Stimulated activated naive B cell treated with anti-CD40 and anti-IgM and Interleukin-4, amounts not matched to agents 10 μg/mL and 1 μg/mL and 100 μg/mL, for 72 hours (primary cell): ENCODE measurements around the gene NOP56.
A peak's percentile ranks its signal among the peaks of the same experiment; 100 is the strongest.
"Not testable (repeated sequence)": the region's sequence is repeated elsewhere in the genome, so short reads cannot be mapped to it uniquely, and the experiment has no call there.

ENCODE experiments used
- ATAC-seq, 2 donors: fragments of 150-1000 bp; cut with Tn5 transposase; replicated peaks; 2 replicates each; pipeline ENCODE4 v1.10.0; 2021; ENCODE audit warnings: moderate library complexity in 1 of 2
- DNase-seq: peaks from one replicate; pipeline ENCODE4 v3.0.0; 2021
- H3K27ac Mint-ChIP-seq: one replicate; pipeline ENCODE4 v1.8.0; 2022; ENCODE audit warnings: mild to moderate bottlenecking, mixed read lengths
- H3K27me3 Mint-ChIP-seq, 2 donors: one replicate each; pipeline ENCODE4 v1.8.0; 2022; ENCODE audit warnings: mixed read lengths in 2 of 2
- H3K36me3 Mint-ChIP-seq, 2 donors: one replicate each; pipeline ENCODE4 v1.8.0; 2022; ENCODE audit warnings: mixed read lengths in 2 of 2, mild to moderate bottlenecking in 1 of 2
- H3K4me1 Mint-ChIP-seq, 2 donors: one replicate each; pipeline ENCODE4 v1.8.0; 2022; ENCODE audit warnings: mixed read lengths in 2 of 2, mild to moderate bottlenecking in 1 of 2
- H3K4me3 Mint-ChIP-seq, 2 donors: one replicate each; pipeline ENCODE4 v1.8.0; 2022; ENCODE audit warnings: mild to moderate bottlenecking in 2 of 2, mixed read lengths in 2 of 2, moderate library complexity in 1 of 2
- H3K9me3 Mint-ChIP-seq, 2 donors: one replicate each; pipeline ENCODE4 v1.8.0; 2022; ENCODE audit warnings: mixed read lengths in 2 of 2, mild to moderate bottlenecking in 1 of 2

The NOP56 gene

DNA sequence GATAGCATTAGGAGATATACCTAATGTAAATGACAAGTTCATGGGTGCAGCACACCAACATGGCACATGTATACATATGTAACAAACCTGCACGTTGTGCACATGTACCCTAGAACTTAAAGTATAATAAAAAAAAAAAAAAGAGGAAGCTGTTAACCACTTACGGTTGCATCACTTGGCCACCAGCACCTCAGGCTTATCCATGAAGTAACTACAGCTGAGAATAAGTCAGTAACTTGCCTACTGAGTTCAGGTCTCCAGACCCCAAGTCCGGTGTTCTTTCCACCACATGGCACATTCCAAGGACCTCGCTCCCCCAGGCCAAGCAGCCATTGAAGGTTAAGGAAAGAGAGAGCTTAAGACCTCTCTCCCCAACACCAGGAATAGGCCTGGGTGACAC, 32.4 kb downstream of the NOP56 start:
- H3K27ac Mint-ChIP-seq, H3K36me3 Mint-ChIP-seq, H3K9me3 Mint-ChIP-seq, H3K4me3 Mint-ChIP-seq, DNase-seq: not testable (repeated sequence)
- H3K27me3 Mint-ChIP-seq, result peaks cover 31 to 42% of the 10 kb centered on the region in 2 donors
- H3K4me1 Mint-ChIP-seq, result peaks cover 7 to 16% of the 10 kb centered on the region in 2 donors
- ATAC-seq, result peak; percentile 53 to 54

DNA sequence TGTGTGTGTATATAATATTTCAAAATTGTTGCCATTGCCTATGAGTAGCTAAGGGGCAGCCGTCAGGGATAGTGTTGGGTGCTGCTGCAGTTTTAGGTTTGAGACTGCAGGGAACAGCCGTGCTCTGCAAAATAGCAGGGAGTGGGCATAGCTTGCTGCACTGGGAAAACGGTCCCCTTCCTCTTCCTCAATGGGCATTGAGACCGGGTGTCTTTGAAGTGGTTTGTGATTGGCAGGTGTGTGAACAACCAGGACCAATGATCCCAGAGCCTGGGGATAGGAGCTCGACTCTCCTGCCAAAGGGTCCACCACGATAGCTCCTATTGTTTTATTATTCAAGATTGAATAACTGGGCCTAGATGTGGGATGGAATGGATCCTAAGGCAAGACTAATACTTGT, 35.1 kb downstream of the NOP56 start:
- no peak for DNase-seq
- no peak overlapping the region for H3K27ac Mint-ChIP-seq
- H3K4me1 Mint-ChIP-seq, result peaks cover 11 to 20% of the 10 kb centered on the region in 2 donors
- ATAC-seq, result no peak
- no peaks in the 10 kb centered on the region for H3K9me3 Mint-ChIP-seq
- peaks cover 55 to 57% of the 10 kb centered on the region in 2 donors for H3K27me3 Mint-ChIP-seq
- H3K4me3 Mint-ChIP-seq, result no peak overlapping the region
- peaks cover 3 to 5% of the 10 kb centered on the region in 2 donors for H3K36me3 Mint-ChIP-seq

DNA sequence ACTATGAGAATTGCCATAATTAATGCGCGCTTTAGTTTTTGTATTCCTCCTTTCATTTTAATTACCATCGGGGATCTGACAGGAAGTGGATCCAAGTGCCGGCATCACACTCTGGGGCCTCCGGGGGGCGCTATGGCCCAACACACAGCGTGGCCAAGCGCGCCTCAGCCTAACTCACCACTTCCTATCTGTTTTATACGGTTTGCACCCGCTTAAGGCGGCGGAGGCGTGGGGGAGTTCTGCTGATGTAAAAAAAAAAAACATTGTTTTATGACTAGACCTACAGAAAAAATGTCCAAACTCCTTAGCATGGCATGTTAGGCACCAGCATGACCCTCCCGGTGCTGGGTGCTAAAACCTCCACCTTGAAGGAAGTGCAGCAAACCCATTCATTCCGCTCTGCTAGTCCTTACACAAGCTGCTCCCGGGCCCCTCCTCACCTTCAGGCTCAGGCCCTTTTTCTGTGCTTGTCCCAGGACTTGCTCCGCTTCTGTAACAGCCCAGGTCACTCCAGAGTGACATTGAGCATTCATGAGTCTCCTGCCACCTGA, 35.7 kb downstream of the NOP56 start:
- Mint-ChIP-seq H3K36me3 (peaks cover 3 to 5% of the 10 kb centered on the region in 2 donors), H3K27ac (no peak overlapping the region), H3K9me3 (no peaks in the 10 kb centered on the region), H3K4me1 (peaks cover 11 to 20% of the 10 kb centered on the region in 2 donors), H3K4me3 (no peak overlapping the region), H3K27me3 (peaks cover 52 to 54% of the 10 kb centered on the region in 2 donors)
- ATAC-seq (peak; percentile 64 to 65), DNase-seq (peak; percentile 27)

DNA sequence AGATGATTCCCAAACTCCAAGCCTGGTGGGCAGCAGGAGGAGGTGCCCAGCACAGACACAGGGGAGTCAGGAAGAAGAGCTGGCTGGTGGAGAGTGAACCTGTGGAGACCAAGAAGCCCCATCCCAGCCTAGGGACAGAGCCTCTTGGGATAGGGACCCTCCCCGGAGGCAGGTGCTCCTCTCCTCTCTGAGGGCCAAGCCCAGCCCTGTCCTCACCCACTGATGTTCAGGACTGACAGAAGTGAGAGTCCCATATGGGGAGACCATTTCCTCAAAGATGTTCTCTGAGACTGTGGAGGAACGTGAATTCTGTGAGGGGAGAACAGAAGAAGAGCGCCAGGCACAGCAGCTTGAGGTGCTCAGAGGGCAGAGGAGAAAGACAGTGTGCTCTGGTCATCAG, 37.8 kb downstream of the NOP56 start:
- no peaks in the 10 kb centered on the region for H3K9me3 Mint-ChIP-seq
- H3K27me3 Mint-ChIP-seq, result peaks cover 56 to 63% of the 10 kb centered on the region in 2 donors
- ATAC-seq (no peak), DNase-seq (no peak)
- H3K4me3 Mint-ChIP-seq, result no peak overlapping the region
- H3K27ac Mint-ChIP-seq, result no peak overlapping the region
- peaks cover 3 to 5% of the 10 kb centered on the region in 2 donors for H3K36me3 Mint-ChIP-seq
- peaks cover 11 to 20% of the 10 kb centered on the region in 2 donors for H3K4me1 Mint-ChIP-seq

DNA sequence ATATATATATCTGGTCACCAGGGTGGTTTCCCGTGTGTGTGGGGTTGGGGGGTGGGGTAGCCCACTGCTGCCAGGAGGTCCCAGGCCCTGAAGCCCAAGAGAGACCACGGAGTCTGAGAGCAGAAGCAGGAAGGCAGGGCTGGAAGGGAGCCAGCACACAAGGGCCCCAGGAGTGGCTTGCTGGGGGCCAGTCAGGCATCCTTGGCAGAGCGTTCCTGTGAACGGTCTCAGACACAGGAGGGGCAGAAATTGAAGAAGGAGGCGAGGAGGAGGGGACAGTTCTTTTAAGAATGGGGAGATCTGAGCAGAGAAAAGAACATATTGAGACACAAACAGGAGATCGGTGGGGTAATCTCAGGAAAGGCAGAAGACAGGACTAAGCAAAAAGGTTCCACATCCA, 38.3 kb downstream of the NOP56 start:
- ATAC-seq, result no peak
- peaks cover 61 to 67% of the 10 kb centered on the region in 2 donors for H3K27me3 Mint-ChIP-seq
- DNase-seq, result no peak
- H3K4me1 Mint-ChIP-seq, result peaks cover 11 to 20% of the 10 kb centered on the region in 2 donors
- no peak overlapping the region for H3K27ac Mint-ChIP-seq
- H3K9me3 Mint-ChIP-seq, result no peaks in the 10 kb centered on the region
- H3K4me3 Mint-ChIP-seq, result peak overlapping the region in 1 of 2 donors; percentile 88
- H3K36me3 Mint-ChIP-seq, result peaks cover 3 to 5% of the 10 kb centered on the region in 2 donors

DNA sequence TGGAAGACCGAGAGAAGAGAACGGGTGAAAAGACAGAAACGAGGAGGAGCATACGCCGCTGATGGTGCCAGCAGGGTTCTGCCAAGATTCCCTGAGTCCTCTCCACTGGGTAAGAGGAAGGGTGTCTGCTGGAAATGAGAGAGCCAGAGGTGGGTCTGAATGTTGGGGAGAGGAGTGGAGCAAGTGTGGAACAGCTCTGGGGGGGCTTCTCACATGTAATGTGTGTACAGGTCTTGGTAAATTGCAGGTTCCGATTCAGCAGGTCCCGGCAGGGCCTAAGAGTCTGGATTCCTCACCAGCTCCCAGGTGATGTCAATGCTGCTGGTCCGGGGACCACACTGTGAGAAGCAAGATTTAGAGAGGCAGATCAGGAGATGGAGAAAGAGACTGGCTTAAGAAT, 38.7 kb downstream of the NOP56 start:
- Mint-ChIP-seq H3K4me1 (peaks cover 11 to 20% of the 10 kb centered on the region in 2 donors), H3K36me3 (peaks cover 3 to 5% of the 10 kb centered on the region in 2 donors), H3K27ac (peak overlapping the region; percentile 85), H3K27me3 (peaks cover 65 to 71% of the 10 kb centered on the region in 2 donors), H3K4me3 (peak overlapping the region; percentile 86 to 88), H3K9me3 (no peaks in the 10 kb centered on the region)
- ATAC-seq (no peak), DNase-seq (no peak)

DNA sequence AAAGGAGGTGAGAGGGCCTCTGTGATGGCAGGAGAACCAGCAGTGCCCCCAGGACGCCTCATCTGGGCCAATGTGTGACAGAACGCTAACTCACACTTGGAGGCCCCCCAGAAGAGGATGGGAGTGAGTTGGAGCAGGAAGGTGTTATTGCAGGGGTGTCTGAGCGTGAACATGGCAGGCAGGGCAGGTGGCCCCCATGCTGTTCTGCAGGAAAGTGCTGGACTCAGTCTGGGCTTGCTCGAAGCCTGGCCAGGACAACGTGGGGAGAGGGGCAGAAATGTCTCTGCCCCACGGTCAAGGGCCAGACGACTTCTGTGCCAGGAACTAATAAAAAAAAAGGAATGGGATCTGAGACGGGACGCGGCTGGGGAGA, 39.2 kb downstream of the NOP56 start:
- Mint-ChIP-seq H3K27ac (peak overlapping the region; percentile 85), H3K4me3 (peak overlapping the region; percentile 86 to 88), H3K4me1 (peaks cover 11 to 20% of the 10 kb centered on the region in 2 donors), H3K27me3 (peaks cover 66 to 76% of the 10 kb centered on the region in 2 donors), H3K36me3 (peaks cover 3 to 5% of the 10 kb centered on the region in 2 donors), H3K9me3 (no peaks in the 10 kb centered on the region)
- ATAC-seq (no peak), DNase-seq (no peak)

DNA sequence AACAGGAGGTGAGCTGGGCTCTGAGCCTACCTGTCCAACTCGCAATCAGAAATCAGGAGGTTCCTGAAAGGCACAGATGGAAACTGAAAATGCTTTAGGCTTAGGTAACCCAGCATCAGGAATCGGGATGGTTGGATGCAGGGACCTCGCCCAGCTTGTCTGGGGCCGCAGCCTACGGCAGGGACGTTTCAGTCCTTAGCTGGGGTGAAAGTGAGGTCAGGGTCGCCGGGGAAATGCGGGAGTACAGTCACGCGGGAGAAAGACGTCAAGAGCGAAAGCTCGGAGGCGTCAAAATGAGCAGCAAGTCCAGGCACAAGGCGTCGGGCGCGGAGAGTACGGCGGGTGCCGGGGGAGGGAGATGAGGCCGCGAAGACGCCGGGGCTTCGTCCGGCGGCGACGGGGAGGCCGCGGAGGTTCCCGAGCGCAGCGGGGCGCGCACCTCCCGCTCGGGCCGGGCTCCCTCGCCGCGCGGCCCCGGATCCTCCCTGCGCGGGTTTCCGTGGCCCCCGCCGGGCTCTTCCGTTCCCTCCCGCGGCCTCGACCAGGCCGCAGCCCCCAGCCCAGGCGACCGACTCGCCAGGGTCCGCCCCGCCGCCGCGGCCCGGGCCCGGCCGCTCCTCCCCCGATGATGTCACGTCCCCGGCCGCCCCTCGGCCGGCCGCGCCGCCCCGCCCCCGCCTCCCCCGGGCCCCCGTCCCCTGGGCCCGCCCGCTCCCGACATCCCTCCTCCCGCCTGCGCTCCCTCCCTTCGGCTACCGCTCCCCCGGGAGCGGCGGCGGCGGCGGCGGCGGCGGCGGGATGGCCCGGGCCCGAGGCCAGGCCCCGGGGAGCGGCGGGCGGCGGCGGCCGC, 39.8 kb downstream of the NOP56 start, which contains the start of gene EBF4:
TSS of gene EBF4 (plus strand) at position 745 of the 850 bp plus-strand sequence. CDS start 866 bp downstream, outside the sequence.
- H3K27me3 Mint-ChIP-seq, result peaks cover 69 to 79% of the 10 kb centered on the region in 2 donors
- peaks cover 11 to 20% of the 10 kb centered on the region in 2 donors for H3K4me1 Mint-ChIP-seq

DNA sequence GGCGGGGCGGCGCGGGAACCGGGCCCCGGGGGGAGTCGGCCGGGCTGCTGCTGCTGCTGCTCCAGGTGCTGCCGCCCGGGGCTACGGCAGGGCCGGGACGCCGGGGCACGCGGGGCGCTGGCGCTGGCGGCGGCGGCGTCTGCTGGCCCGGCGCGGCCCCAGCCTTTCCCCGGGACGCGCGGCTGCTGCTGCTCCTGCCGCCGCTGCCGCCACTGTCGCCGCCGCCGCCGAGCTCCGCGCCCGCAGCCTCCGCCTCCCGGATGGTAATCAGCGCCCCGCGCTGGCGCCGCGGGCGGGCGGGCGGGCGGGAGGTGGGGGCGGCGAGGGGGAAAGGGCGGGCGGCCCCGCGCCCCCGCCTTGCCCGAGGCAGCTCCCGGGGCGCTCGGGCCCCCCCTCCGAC, 40.5 kb downstream of the NOP56 start:
- no peak for DNase-seq
- H3K4me3 Mint-ChIP-seq, result no peak overlapping the region
- H3K4me1 Mint-ChIP-seq, result peaks cover 11 to 14% of the 10 kb centered on the region in 2 donors
- no peak overlapping the region for H3K27ac Mint-ChIP-seq
- H3K36me3 Mint-ChIP-seq, result peaks cover 3 to 5% of the 10 kb centered on the region in 2 donors
- H3K27me3 Mint-ChIP-seq, result peaks cover 63 to 74% of the 10 kb centered on the region in 2 donors
- ATAC-seq, result peak; percentile 17 to 20
- no peaks in the 10 kb centered on the region for H3K9me3 Mint-ChIP-seq

More for the DNA sequence above, 39.8 kb downstream of the NOP56 start, which contains the start of gene EBF4:
- ATAC-seq (peak; percentile 24 to 27), DNase-seq (no peak)
- Mint-ChIP-seq H3K4me3 (peak within 1 kb of the TSS; percentile 86 to 88), H3K27ac (peak within 1 kb of the TSS; percentile 85), H3K36me3 (peaks cover 3 to 5% of the 10 kb centered on the region in 2 donors), H3K9me3 (no peaks in the 10 kb centered on the region)

DNA sequence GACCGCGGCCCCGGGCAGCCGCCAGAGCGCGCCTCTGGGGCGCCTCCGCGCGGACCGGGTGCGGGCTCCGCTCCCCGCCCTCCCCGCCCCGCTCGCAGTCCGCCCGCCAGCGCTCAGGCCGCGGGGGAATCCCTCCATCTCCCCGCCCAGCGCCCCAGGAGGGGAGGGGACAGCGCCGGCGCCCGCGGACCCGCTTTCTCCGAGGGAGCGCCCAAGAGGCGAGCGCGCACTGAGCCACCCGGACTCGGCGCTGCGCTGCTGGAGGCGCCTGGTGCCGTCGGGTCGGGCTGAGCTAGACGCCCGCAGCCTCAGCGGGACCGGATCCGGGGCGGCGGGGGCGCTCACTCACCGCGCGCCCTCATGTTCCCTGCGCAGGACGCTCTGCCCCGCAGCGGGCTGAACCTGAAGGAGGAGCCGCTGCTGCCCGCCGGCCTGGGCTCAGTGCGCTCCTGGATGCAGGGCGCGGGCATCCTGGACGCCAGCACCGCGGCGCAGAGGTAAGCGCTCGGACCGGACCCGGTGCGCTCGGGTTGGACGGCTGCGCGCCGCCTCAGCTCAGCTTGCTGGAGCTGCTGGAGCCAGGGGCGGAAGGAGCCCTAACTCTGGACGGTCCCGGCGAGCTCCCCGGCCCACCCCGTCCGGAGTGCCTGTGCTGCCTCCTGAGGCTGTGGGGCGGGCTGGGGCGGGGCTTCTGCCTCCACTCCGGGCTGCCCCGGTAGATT, 41.0 kb downstream of the NOP56 start:
- H3K9me3 Mint-ChIP-seq, result no peaks in the 10 kb centered on the region
- peaks cover 60 to 72% of the 10 kb centered on the region in 2 donors for H3K27me3 Mint-ChIP-seq
- H3K4me3 Mint-ChIP-seq, result no peak overlapping the region
- peaks cover 7 to 9% of the 10 kb centered on the region in 2 donors for H3K4me1 Mint-ChIP-seq
- H3K36me3 Mint-ChIP-seq, result peaks cover 5% of the 10 kb centered on the region in 2 donors
- ATAC-seq, result peak; percentile 47 to 49
- DNase-seq, result peak; percentile 16
- no peak overlapping the region for H3K27ac Mint-ChIP-seq

DNA sequence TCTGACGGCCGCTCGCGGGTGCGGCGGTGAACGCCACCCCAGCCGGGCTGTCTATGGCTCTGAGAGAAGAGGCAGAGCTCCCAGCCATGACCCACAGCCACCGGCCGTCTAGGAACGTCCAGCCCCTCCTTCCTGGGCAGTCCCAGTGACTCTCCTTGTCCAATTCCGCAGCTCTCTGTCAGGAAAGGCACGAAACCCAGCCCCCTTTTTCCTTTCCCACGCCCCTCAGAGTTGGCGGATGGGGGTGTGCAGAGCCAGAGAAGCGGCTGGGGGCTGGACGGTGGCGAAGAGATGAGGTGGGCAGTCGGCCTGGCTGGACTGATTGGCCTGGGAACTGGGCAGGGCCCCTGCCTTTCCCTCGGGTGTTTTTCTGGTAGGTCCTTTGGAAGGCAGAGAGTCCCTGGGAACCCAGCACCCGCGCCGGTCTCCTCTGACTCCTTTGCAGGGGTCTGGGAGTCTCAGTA, 41.6 kb downstream of the NOP56 start:
- H3K9me3 Mint-ChIP-seq, result no peaks in the 10 kb centered on the region
- H3K36me3 Mint-ChIP-seq, result peaks cover 5% of the 10 kb centered on the region in 2 donors
- no peak overlapping the region for H3K4me3 Mint-ChIP-seq
- H3K4me1 Mint-ChIP-seq, result peaks cover 7 to 8% of the 10 kb centered on the region in 2 donors
- H3K27ac Mint-ChIP-seq, result no peak overlapping the region
- ATAC-seq (no peak), DNase-seq (no peak)
- H3K27me3 Mint-ChIP-seq, result peaks cover 63 to 75% of the 10 kb centered on the region in 2 donors

DNA sequence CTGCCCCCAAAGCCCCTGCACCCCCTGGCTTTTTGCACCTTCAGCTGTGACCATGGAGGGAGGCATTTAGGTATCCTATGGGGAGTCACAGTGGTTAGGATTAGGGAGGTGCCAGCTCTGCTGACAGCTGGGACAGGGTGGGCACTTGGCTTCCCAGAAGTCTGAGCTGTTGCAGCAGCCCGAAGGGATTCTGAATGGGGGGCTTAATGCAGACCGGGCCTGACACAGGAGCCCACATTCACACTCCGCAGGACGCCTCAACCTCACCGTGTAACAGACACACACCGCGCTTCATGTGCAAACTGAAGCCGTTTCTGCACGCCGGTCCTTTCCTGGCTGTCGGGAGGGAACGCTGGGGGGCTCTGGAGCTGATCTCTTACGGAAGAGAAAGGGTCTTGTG, 42.1 kb downstream of the NOP56 start:
- peaks cover 5% of the 10 kb centered on the region in 2 donors for H3K36me3 Mint-ChIP-seq
- ATAC-seq (no peak), DNase-seq (no peak)
- no peak overlapping the region for H3K4me3 Mint-ChIP-seq
- no peak overlapping the region for H3K27ac Mint-ChIP-seq
- peaks cover 7 to 8% of the 10 kb centered on the region in 2 donors for H3K4me1 Mint-ChIP-seq
- H3K9me3 Mint-ChIP-seq, result no peaks in the 10 kb centered on the region
- H3K27me3 Mint-ChIP-seq, result peaks cover 58 to 72% of the 10 kb centered on the region in 2 donors

DNA sequence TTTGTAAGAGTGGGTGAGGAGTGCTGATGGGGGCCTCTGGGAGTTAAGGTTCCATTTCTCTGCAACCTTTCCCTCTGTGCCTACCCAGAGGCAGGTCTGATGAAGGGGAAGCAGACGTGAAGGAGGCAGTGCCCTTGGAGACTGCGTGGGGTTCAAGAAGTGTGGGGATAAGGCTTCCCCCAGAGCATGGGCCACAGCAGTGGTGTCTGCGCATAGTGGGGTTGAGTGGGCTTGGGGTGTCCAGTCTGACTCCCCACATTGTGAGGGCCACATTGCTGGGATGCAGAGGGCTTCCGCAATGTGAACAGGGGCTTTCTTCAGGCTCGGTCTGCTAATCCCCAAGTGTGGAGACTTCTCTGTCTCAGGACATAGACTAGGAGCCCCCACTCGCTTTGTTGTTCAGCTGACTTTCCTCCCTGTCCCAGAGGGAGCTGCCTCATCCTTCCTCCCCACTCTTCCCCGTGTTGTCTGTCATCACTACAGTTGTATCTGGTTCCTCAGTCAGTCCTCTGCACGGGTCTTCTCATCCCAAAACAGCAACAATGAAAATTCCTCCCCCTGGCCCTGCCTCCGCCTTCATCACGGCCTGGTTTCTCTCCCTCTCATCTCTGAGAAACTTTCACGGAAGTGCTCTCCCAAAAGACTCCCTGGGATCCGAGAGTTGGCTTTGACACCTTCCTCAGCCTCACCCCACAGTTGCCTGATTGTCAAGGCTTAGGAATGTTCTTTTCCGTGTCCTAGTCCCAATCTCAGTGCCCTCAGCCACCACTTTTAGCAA, 43.0 kb downstream of the NOP56 start:
- Mint-ChIP-seq H3K27me3 (peaks cover 56 to 68% of the 10 kb centered on the region in 2 donors), H3K4me3 (no peak overlapping the region), H3K36me3 (peaks cover 5% of the 10 kb centered on the region in 2 donors), H3K27ac (no peak overlapping the region), H3K9me3 (no peaks in the 10 kb centered on the region), H3K4me1 (peaks cover 7 to 8% of the 10 kb centered on the region in 2 donors)
- ATAC-seq, result no peak
- no peak for DNase-seq
